ENCODE data around the gene PARL. TPM values are rescaled to one million over a fixed set of nuclear protein-coding genes. Genes with fewer than 3 reads are reported as not detected.

Gene PARL
- total RNA-seq, 1 donor from 2014 or later, result 58.5 TPM

DNA sequence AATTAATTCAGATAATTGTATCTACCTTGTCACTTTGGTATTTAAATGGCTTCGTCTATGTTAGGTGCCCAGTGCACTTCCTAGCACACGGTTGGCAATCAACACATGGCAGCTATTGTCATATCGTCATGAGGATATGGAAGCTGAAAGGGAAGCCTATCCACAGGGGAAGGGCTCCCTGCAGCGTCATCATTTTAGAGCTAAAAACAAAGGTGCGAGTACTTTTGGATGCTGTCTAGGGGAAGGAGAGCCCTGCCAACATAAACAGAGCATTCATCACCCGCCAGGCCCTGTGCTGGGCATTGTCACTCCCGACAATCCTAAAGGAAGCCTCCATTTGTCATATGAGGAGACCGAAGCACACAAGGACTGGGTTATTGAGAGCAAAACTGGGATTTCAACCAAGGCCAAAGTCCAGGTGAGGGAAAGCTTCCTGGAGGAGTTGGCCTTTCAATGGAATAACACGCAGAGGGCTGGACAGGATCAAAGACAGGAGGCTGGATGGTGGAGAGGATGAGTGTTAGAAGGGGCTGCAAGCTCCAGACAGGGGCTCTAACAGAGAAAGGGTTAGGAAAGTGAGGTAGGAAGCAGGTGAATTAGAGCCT lies 8.0 kb upstream of the PARL start:
- Mint-ChIP-seq H3K27ac (ENCODE audit: unreplicated experiment) (no peak overlapping the region), H3K36me3 (ENCODE audit: unreplicated experiment) (no peaks in the 10 kb centered on the region)

DNA sequence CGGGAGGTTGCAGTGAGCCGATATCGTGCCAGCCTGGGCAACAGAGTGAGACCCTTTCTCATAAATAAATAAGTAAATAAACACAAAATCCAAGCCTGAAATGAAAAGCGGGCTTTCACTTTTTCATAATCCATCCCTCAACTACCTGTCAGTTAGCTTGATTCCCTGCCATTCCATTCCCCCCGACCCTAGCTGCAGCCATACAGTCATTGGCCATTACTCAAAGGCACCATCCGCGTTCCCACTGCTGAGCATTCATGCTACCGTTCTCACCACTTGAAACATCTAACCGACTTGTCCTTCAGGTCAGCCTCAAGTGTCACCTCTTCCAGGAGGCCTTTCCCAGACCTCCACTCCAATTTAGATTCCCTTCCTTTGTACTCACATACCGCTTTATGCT lies 1.1 kb upstream of the PARL start:
- Mint-ChIP-seq H3K9me3 (ENCODE audit: unreplicated experiment) (no peaks in the 10 kb centered on the region), H3K4me3 (ENCODE audit: unreplicated experiment) (peak overlapping the region; percentile 56), H3K27ac (ENCODE audit: unreplicated experiment) (no peak overlapping the region), H3K27me3 (ENCODE audit: unreplicated experiment) (peaks cover 6% of the 10 kb centered on the region), H3K36me3 (ENCODE audit: unreplicated experiment) (no peaks in the 10 kb centered on the region), H3K4me1 (ENCODE audit: low read depth, unreplicated experiment) (peaks cover 11% of the 10 kb centered on the region)
- no peak for DNase-seq
- TF ChIP-seq, protein P1, sequence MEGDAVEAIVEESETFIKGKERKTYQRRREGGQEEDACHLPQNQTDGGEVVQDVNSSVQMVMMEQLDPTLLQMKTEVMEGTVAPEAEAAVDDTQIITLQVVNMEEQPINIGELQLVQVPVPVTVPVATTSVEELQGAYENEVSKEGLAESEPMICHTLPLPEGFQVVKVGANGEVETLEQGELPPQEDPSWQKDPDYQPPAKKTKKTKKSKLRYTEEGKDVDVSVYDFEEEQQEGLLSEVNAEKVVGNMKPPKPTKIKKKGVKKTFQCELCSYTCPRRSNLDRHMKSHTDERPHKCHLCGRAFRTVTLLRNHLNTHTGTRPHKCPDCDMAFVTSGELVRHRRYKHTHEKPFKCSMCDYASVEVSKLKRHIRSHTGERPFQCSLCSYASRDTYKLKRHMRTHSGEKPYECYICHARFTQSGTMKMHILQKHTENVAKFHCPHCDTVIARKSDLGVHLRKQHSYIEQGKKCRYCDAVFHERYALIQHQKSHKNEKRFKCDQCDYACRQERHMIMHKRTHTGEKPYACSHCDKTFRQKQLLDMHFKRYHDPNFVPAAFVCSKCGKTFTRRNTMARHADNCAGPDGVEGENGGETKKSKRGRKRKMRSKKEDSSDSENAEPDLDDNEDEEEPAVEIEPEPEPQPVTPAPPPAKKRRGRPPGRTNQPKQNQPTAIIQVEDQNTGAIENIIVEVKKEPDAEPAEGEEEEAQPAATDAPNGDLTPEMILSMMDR (IDR thresholded peaks at IDR 0.05; ENCODE audit: partially characterized antibody, unreplicated experiment), result no peak

More for the DNA sequence above, 8.0 kb upstream of the PARL start:
- no peak overlapping the region for H3K4me3 Mint-ChIP-seq (ENCODE audit: unreplicated experiment)
- peaks cover 17% of the 10 kb centered on the region for H3K4me1 Mint-ChIP-seq (ENCODE audit: low read depth, unreplicated experiment)
- DNase-seq, result no peak
- H3K9me3 Mint-ChIP-seq (ENCODE audit: unreplicated experiment), result peaks cover 11% of the 10 kb centered on the region
- H3K27me3 Mint-ChIP-seq (ENCODE audit: unreplicated experiment), result peaks cover 5% of the 10 kb centered on the region
- TF ChIP-seq, protein P1 (IDR thresholded peaks at IDR 0.05; ENCODE audit: partially characterized antibody, unreplicated experiment), result no peak

DNA sequence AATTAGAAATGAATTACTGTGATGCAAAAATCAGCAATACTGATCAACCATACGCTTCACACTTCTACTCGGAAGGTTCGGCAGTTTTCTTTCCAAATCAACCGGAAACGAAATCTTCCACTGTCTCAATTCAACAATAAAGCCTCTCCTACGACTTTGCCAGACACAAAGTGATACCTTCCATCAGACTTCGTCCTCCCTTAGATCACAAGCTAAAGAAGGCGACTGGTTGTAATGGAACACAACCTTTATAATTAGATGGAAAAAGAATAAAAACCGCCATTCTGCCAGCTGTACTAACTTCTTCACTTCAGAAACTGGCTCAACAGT lies 618 bp downstream of the PARL start:
- H3K36me3 Mint-ChIP-seq (ENCODE audit: unreplicated experiment), result no peaks in the 10 kb centered on the region
- H3K27me3 Mint-ChIP-seq (ENCODE audit: unreplicated experiment), result peaks cover 4% of the 10 kb centered on the region

GRCh38 chr3:183883291-183884096 lies 1.2 kb downstream of the PARL start:
- Mint-ChIP-seq H3K27ac (ENCODE audit: unreplicated experiment) (peak overlapping the region; percentile 4), H3K4me1 (ENCODE audit: low read depth, unreplicated experiment) (peaks cover 14% of the 10 kb centered on the region), H3K9me3 (ENCODE audit: unreplicated experiment) (no peaks in the 10 kb centered on the region), H3K27me3 (ENCODE audit: unreplicated experiment) (peaks cover 4% of the 10 kb centered on the region), H3K4me3 (ENCODE audit: unreplicated experiment) (peak overlapping the region; percentile 99), H3K36me3 (ENCODE audit: unreplicated experiment) (no peaks in the 10 kb centered on the region)
- TF ChIP-seq, protein P1 (IDR thresholded peaks at IDR 0.05; ENCODE audit: partially characterized antibody, unreplicated experiment), result no peak
- no peak for DNase-seq

More for the DNA sequence above, 618 bp downstream of the PARL start:
- Mint-ChIP-seq H3K27ac (ENCODE audit: unreplicated experiment) (peak overlapping the region; percentile 75), H3K4me3 (ENCODE audit: unreplicated experiment) (peak overlapping the region; percentile 99), H3K9me3 (ENCODE audit: unreplicated experiment) (no peaks in the 10 kb centered on the region), H3K4me1 (ENCODE audit: low read depth, unreplicated experiment) (peaks cover 14% of the 10 kb centered on the region)
- TF ChIP-seq, protein P1 (IDR thresholded peaks at IDR 0.05; ENCODE audit: partially characterized antibody, unreplicated experiment), result no peak
- no peak for DNase-seq

DNA sequence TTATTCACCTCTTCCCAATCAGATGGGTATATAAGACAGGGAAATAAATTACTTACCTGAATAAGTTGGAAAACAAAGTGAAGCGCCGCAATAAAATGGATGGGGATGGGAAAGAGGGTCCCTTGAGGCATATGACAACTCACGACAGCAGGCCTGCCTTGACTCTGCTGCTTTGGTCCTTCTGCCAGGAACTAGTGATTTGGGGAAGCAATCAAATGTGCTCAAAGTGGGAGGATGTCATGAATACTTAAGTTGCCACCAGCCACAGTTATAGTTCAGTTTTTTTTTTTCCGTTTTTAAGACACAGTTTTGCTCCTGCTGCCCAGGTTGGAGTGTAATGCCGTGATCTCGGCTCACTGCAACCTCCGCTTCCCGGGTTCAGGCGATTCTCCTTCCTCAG lies 4.6 kb downstream of the PARL start:
- peaks cover 4% of the 10 kb centered on the region for H3K36me3 Mint-ChIP-seq (ENCODE audit: unreplicated experiment)
- H3K9me3 Mint-ChIP-seq (ENCODE audit: unreplicated experiment), result no peaks in the 10 kb centered on the region

More for the DNA sequence above, 4.6 kb downstream of the PARL start:
- Mint-ChIP-seq H3K27me3 (ENCODE audit: unreplicated experiment) (peaks cover 3% of the 10 kb centered on the region), H3K4me1 (ENCODE audit: low read depth, unreplicated experiment) (peaks cover 10% of the 10 kb centered on the region), H3K27ac (ENCODE audit: unreplicated experiment) (peak overlapping the region; percentile 84), H3K4me3 (ENCODE audit: unreplicated experiment) (no peak overlapping the region)
- no peak for DNase-seq
- TF ChIP-seq, protein P1 (IDR thresholded peaks at IDR 0.05; ENCODE audit: partially characterized antibody, unreplicated experiment), result no peak
